Glutamatergic neuron (in vitro differentiated cells): ENCODE data around the gene DYNLL1. TPM values are rescaled to one million over a fixed set of nuclear protein-coding genes. Genes with fewer than 3 reads are reported as not detected.
"Not testable (repeated sequence)": the region's sequence is repeated elsewhere in the genome, so short reads cannot be mapped to it uniquely, and the experiment has no call there.

Experiments
- DNase-seq: peaks from one replicate; pipeline ENCODE4 v3.0.0; 2022
- H3K27ac Mint-ChIP-seq: one replicate; pipeline ENCODE4 v1.8.0; 2020; ENCODE audit warnings: mild to moderate bottlenecking, mixed read lengths, inconsistent platforms; ENCODE audit not compliant: unreplicated experiment
- H3K27me3 Mint-ChIP-seq: one replicate; pipeline ENCODE4 v1.8.0; 2020; ENCODE audit warnings: mild to moderate bottlenecking, moderate library complexity, mixed read lengths, inconsistent platforms; ENCODE audit not compliant: unreplicated experiment
- H3K36me3 Mint-ChIP-seq: one replicate; pipeline ENCODE4 v1.8.0; 2020; ENCODE audit warnings: mild to moderate bottlenecking, mixed read lengths, inconsistent platforms; ENCODE audit not compliant: unreplicated experiment
- H3K4me1 Mint-ChIP-seq: one replicate; pipeline ENCODE4 v1.8.0; 2020; ENCODE audit warnings: mild to moderate bottlenecking, low read depth, mixed read lengths, inconsistent platforms; ENCODE audit not compliant: unreplicated experiment
- H3K4me3 Mint-ChIP-seq: one replicate; pipeline ENCODE4 v1.8.0; 2020; ENCODE audit warnings: mild to moderate bottlenecking, mixed read lengths, inconsistent platforms; ENCODE audit not compliant: unreplicated experiment
- H3K9me3 Mint-ChIP-seq: one replicate; pipeline ENCODE4 v1.8.0; 2020; ENCODE audit warnings: mild to moderate bottlenecking, moderate library complexity, mixed read lengths, inconsistent platforms; ENCODE audit not compliant: unreplicated experiment
- total RNA-seq: library from RNA; stranded (reverse); fragmentation: NEBNext Ultra II Directional; extraction: Animal tissue kit (Norgen Biotek cat#: 25700); gene quantifications from one replicate; pipeline ENCODE4 v1.2.1, GENCODE V29; 2021; ENCODE audit not compliant: unreplicated experiment
- TF ChIP-seq, protein P1 (sequence below): fragments of 200-600 bp; sonication (generic); IDR thresholded peaks from one replicate; pipeline ENCODE4 v1.5.0; 2021; ENCODE audit not compliant: partially characterized antibody, unreplicated experiment

Gene DYNLL1
- total RNA-seq, 1 donor from 2014 or later = 403 TPM

DNA sequence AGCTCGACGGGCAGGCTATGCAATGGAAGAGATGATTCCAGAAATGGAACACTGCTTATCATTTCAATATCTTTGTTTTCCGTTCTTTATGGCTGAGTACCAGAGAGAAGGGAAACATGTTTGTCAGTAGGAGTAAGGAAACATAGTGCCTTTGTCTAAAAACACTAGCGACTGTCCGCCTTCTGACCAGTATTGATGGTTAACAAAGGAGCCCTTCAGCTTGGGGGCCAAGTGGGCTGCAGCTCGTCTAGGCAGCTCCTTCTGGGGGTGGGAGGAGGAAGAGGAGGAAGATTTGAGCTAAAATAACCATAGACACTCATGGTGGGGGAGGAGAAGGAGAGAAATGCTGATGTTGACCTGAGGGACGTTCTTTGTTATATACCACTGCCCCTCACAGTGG lies 18.1 kb downstream of the DYNLL1 start:
- Mint-ChIP-seq H3K4me3 (no peak overlapping the region), H3K36me3 (no peaks in the 10 kb centered on the region), H3K9me3 (no peaks in the 10 kb centered on the region), H3K27me3 (no peaks in the 10 kb centered on the region), H3K27ac (peak overlapping the region; percentile 43), H3K4me1 (no peaks in the 10 kb centered on the region)
- TF ChIP-seq, protein P1, sequence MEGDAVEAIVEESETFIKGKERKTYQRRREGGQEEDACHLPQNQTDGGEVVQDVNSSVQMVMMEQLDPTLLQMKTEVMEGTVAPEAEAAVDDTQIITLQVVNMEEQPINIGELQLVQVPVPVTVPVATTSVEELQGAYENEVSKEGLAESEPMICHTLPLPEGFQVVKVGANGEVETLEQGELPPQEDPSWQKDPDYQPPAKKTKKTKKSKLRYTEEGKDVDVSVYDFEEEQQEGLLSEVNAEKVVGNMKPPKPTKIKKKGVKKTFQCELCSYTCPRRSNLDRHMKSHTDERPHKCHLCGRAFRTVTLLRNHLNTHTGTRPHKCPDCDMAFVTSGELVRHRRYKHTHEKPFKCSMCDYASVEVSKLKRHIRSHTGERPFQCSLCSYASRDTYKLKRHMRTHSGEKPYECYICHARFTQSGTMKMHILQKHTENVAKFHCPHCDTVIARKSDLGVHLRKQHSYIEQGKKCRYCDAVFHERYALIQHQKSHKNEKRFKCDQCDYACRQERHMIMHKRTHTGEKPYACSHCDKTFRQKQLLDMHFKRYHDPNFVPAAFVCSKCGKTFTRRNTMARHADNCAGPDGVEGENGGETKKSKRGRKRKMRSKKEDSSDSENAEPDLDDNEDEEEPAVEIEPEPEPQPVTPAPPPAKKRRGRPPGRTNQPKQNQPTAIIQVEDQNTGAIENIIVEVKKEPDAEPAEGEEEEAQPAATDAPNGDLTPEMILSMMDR = no peak
- no peak for DNase-seq

DNA sequence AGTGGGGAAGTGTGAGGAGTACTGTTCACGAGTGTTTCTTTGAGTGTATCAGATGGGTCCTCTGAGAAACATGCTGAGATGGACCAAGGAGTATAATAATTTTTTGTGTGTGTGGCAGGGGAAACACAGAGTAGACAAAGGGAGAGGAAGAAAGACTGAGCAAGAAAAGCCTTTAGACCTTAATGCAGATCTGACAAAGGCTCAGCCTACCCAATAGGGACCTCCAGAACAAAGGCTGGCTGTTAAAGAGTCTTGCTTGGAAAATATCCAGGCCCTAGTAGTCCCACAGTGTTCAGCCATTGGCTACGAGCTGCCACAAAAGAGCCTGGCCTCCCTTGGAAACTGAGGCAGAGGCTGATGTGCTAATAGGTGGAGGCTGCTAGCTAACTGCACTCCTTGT lies 19.6 kb downstream of the DYNLL1 start:
- H3K27ac Mint-ChIP-seq = no peak overlapping the region

DNA sequence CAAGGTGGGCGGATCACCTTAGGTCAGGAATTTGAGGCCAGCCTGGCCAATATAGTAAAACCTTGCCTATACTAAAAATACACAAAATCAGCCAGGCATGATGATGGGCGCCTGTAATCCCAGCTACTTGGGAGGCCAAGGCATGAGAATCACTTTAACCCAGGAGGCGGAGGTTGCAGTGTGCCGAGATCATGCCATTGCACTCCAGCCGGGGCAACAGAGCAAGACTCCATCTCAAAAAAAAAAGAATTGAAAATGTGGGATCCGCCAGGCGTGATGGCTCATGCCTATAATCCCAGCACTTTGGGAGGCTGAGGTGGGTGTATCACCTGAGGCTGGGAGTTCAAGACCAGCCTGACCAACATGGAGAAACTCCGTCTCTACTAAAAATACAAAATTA lies 23.4 kb downstream of the DYNLL1 start:
- H3K27me3 Mint-ChIP-seq, H3K36me3 Mint-ChIP-seq, H3K4me1 Mint-ChIP-seq, DNase-seq, H3K27ac Mint-ChIP-seq, H3K9me3 Mint-ChIP-seq, H3K4me3 Mint-ChIP-seq: not testable (repeated sequence)

More for the DNA sequence above, 19.6 kb downstream of the DYNLL1 start:
- DNase-seq = no peak
- no peaks in the 10 kb centered on the region for H3K36me3 Mint-ChIP-seq
- no peaks in the 10 kb centered on the region for H3K4me1 Mint-ChIP-seq
- H3K9me3 Mint-ChIP-seq = no peaks in the 10 kb centered on the region
- H3K4me3 Mint-ChIP-seq = no peak overlapping the region
- TF ChIP-seq, protein P1 = no peak
- no peaks in the 10 kb centered on the region for H3K27me3 Mint-ChIP-seq

DNA sequence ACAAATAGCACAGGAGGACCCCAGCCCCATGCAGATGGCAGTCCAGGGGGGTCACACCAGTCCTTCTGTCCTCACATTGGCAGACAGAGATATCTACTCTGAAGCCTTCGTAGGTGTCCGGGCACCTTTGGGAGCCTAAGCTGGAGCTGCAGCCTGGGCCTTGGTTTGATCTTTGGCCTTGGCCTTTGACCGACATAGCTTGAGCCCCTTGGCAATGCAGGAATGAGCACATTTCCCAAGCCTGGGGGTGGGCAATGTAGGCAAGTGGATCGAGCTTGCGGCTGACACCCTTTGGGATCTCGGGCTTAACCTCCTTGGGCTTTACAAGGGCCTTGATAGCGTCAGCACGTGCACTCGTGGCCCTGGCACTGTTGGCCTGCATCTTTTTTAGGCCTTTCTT lies 26.7 kb downstream of the DYNLL1 start:
- peaks cover 4% of the 10 kb centered on the region for H3K36me3 Mint-ChIP-seq
- DNase-seq = no peak
- H3K4me3 Mint-ChIP-seq = no peak overlapping the region
- no peak overlapping the region for H3K27ac Mint-ChIP-seq
- no peaks in the 10 kb centered on the region for H3K4me1 Mint-ChIP-seq
- no peaks in the 10 kb centered on the region for H3K9me3 Mint-ChIP-seq
- TF ChIP-seq, protein P1 = no peak
- H3K27me3 Mint-ChIP-seq = peaks cover 2% of the 10 kb centered on the region

DNA sequence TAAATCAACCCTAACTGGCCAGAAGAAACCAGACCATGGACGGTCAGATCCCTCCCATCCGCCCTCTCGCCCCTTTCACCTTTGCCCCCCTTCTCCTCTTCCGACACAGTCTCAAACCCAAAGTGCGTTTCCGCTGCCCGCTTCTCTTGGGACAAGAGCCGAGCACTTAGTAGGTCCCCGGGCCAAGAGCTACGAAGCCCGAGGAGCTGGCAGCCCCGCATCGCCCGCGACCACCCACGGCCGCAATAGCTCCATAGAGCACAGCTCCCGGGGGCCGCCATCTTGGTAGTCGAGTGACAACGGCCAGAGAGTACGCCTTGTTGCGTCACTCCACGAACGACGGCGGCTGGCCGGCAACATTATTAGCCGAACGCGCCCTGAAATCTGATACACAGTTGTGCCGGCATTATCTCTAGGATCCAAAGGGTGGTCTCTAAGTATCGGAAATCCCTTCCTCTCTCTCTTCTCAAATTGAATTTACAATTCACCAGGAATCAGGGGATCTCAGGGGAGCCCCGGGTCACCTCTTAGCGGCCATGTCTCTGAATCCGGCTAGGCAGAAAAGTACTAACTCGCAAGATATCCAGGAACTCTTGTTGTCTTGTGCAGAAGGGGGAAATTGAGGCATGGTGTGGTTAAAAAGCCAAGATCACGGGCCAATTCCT lies 33.1 kb downstream of the DYNLL1 start, which contains the start of gene COQ5:
Gene COQ5, minus strand, starts transcription at position 298 of the 665 bp plus-strand sequence. Its CDS starts 17 bp downstream, at position 281.
- DNase-seq = peak; percentile 95
- Mint-ChIP-seq H3K27me3 (peaks cover 6% of the 10 kb centered on the region), H3K4me1 (peaks cover 5% of the 10 kb centered on the region), H3K36me3 (no peaks in the 10 kb centered on the region), H3K9me3 (peaks cover 9% of the 10 kb centered on the region), H3K4me3 (peak within 1 kb of the TSS; percentile 100), H3K27ac (peak within 1 kb of the TSS; percentile 100)
- TF ChIP-seq, protein P1 = no peak
